Kidney (tissue), 14 donors: ENCODE results near the gene ALDH4A1. TPM values are rescaled to one million over a fixed set of nuclear protein-coding genes. Genes with fewer than 3 reads are reported as not detected.
A peak's percentile ranks its signal among the peaks of the same experiment; 100 is the strongest.

Experiments used
- DNase-seq, 5 donors: peaks; one replicate each; pipeline ENCODE4 v3.0.0-alpha.2; 2013 to 2020
- FAIRE-seq: peaks from 2 replicates; lab custom pipeline; 2012; peaks lifted over from hg19 to GRCh38; lab: Jason Lieb, UNC
- H3K27ac ChIP-seq, 2 donors: one replicate each; pipeline ENCODE4 v1.7.0; 2013; ENCODE audit warnings: low read depth in 2 of 2, low read length in 2 of 2, inconsistent platforms in 1 of 2
- H3K27me3 ChIP-seq: one replicate; pipeline ENCODE4 v1.7.1; 2013; ENCODE audit warnings: low read length, inconsistent platforms; ENCODE audit not compliant: control insufficient read depth, insufficient read depth
- H3K36me3 ChIP-seq, 3 donors: one replicate each; pipeline versions ENCODE4 v1.7.0 to v1.7.1; 2013; ENCODE audit warnings: low read length in 3 of 3, control low read depth in 1 of 3, inconsistent platforms in 1 of 3; ENCODE audit not compliant: insufficient read depth in 3 of 3, control insufficient read depth in 2 of 3
- H3K4me1 ChIP-seq, 3 donors: one replicate each; pipeline versions ENCODE4 v1.7.0 to v1.7.1; 2013; ENCODE audit warnings: low read length in 3 of 3, inconsistent platforms in 1 of 3, low read depth in 1 of 3; ENCODE audit not compliant: control insufficient read depth in 2 of 3, insufficient read depth in 2 of 3
- H3K4me3 ChIP-seq, 3 donors: one replicate each; pipeline versions ENCODE4 v1.7.0 to v1.8.1; 2013; ENCODE audit warnings: low read length in 3 of 3, control low read depth in 1 of 3, inconsistent platforms in 1 of 3
- H3K9ac ChIP-seq, 3 donors: one replicate each; pipeline versions ENCODE4 v1.7.0 to v1.7.1; 2013; ENCODE audit warnings: low read length in 3 of 3, control low read depth in 1 of 3, inconsistent platforms in 1 of 3
- H3K9me3 ChIP-seq, 3 donors: one replicate each; pipeline versions ENCODE4 v1.7.0 to v1.7.1; 2013; ENCODE audit warnings: low read length in 3 of 3, control low read depth in 1 of 3, inconsistent platforms in 1 of 3; ENCODE audit not compliant: control insufficient read depth in 2 of 3, insufficient read depth in 1 of 3
- intact Hi-C: fragments of 100-400 bp; cut with DNase I; formaldehyde crosslinking; loops from one replicate; pipeline ENCODE4 v1.11.1; 2022
- polyA plus RNA-seq: library from polyadenylated mRNA; stranded (reverse); fragments of 350-450 nt; fragmentation: Illumina TruSeq; extraction: RNeasy Lipid Tissue Mini Kit (QIAGEN cat#74804); gene quantifications from one replicate; pipeline ENCODE4 v1.2.3, GENCODE V29; 2014; ENCODE audit warnings: low read depth, low replicate concordance; ENCODE audit not compliant: insufficient read depth
- total RNA-seq: library from RNA; stranded (reverse); fragmentation: NEBNext Ultra II Directional; extraction: Animal tissue kit (Norgen Biotek cat#: 25700); gene quantifications from one replicate; pipeline ENCODE4 v1.2.1, GENCODE V29; 2021
- TF ChIP-seq, protein P1 (sequence below): IDR thresholded peaks from 3 replicates; pipeline ENCODE4 v1.5.1; 2012; ENCODE audit warnings: mild to moderate bottlenecking, moderate library complexity, borderline replicate concordance; ENCODE audit not compliant: insufficient read depth; ENCODE audit errors: extremely low read depth
- donor health status: control.
- donor health status: control.
- donor health status: control.
- donor health status: control.
- donor health status: control.
- donor health status: DM: yes; HTN: yes; CAD: no.
- donor health status: Normal renal cell carcinoma (clear cell type).

The ALDH4A1 gene
- total and polyA plus RNA-seq, 2 donors from 2014 or later, result 49.3 to 352 TPM

DNA sequence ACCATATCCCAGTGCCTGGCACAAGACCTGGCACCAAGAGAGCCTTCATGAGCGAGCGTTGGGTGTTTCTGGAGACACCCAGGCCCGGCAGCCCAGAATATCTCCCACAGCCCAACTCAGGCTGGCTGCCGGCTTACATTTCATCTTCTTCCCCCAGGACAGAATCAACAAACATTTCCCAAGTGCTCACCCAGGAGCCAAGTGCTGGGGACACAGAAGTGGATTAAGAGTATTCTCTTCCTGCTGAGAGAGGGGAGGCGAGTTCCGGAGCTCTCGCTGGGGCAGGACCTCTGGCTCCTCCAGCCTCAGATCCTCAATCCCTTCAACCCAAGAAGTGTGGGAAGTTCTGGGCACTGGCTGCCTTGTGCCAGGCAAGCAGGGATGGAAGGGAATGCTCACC is 30.5 kb upstream of the ALDH4A1 start:
- Histone ChIP-seq H3K9ac (no peak overlapping the region), H3K4me3 (no peak overlapping the region), H3K27me3 (no peaks in the 10 kb centered on the region), H3K9me3 (no peaks in the 10 kb centered on the region), H3K36me3 (no peaks in the 10 kb centered on the region), H3K4me1 (peaks cover 0 to 26% (median 25%) of the 10 kb centered on the region in 3 donors), H3K27ac (no peak overlapping the region)
- DNase-seq (no peak), FAIRE-seq (no peak)
- TF ChIP-seq, protein P1, sequence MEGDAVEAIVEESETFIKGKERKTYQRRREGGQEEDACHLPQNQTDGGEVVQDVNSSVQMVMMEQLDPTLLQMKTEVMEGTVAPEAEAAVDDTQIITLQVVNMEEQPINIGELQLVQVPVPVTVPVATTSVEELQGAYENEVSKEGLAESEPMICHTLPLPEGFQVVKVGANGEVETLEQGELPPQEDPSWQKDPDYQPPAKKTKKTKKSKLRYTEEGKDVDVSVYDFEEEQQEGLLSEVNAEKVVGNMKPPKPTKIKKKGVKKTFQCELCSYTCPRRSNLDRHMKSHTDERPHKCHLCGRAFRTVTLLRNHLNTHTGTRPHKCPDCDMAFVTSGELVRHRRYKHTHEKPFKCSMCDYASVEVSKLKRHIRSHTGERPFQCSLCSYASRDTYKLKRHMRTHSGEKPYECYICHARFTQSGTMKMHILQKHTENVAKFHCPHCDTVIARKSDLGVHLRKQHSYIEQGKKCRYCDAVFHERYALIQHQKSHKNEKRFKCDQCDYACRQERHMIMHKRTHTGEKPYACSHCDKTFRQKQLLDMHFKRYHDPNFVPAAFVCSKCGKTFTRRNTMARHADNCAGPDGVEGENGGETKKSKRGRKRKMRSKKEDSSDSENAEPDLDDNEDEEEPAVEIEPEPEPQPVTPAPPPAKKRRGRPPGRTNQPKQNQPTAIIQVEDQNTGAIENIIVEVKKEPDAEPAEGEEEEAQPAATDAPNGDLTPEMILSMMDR, result no peak
- intact Hi-C loops, result no loop called here

- TF ChIP-seq, protein P1, result no peak
- no peaks in the 10 kb centered on the region for H3K9me3 ChIP-seq
- H3K36me3 ChIP-seq, result no peaks in the 10 kb centered on the region
- H3K4me3 ChIP-seq, result no peak overlapping the region
- no peak overlapping the region for H3K27ac ChIP-seq
- FAIRE-seq (no peak), DNase-seq (no peak)
- H3K9ac ChIP-seq, result no peak overlapping the region
- intact Hi-C loops, result no loop called here
- peaks cover 0 to 28% (median 25%) of the 10 kb centered on the region in 3 donors for H3K4me1 ChIP-seq
- no peaks in the 10 kb centered on the region for H3K27me3 ChIP-seq
Measured at GRCh38 chr1:18932387-18932786, 30.0 kb upstream of the ALDH4A1 start.

GRCh38 chr1:18931730-18932129 is 29.4 kb upstream of the ALDH4A1 start:
- no peak for DNase-seq
- no peak overlapping the region for H3K9ac ChIP-seq
- peak overlapping the region in 1 of 2 donors; percentile 1 for H3K27ac ChIP-seq
- H3K4me3 ChIP-seq, result no peak overlapping the region
- no peaks in the 10 kb centered on the region for H3K36me3 ChIP-seq
- no peaks in the 10 kb centered on the region for H3K9me3 ChIP-seq
- TF ChIP-seq, protein P1, result no peak
- no peak for FAIRE-seq
- intact Hi-C loops, result no loop called here
- no peaks in the 10 kb centered on the region for H3K27me3 ChIP-seq
- H3K4me1 ChIP-seq, result peaks cover 0 to 29% (median 25%) of the 10 kb centered on the region in 3 donors

- Histone ChIP-seq H3K27me3 (no peaks in the 10 kb centered on the region), H3K9ac (no peak overlapping the region), H3K4me3 (no peak overlapping the region), H3K4me1 (peaks cover 0 to 36% (median 26%) of the 10 kb centered on the region in 3 donors), H3K9me3 (no peaks in the 10 kb centered on the region), H3K27ac (no peak overlapping the region), H3K36me3 (no peaks in the 10 kb centered on the region)
- TF ChIP-seq, protein P1, result no peak
- FAIRE-seq (no peak), DNase-seq (peak in 1 of 5 donors; percentile 34)
- intact Hi-C loops, result no loop called here
Measured at GRCh38 chr1:18929686-18930085, 27.3 kb upstream of the ALDH4A1 start.
